ELF-1 (cell line): Measurements from ENCODE around the gene TCERG1.
A peak's percentile ranks its signal among the peaks of the same experiment; 100 is the strongest.

ENCODE experiments used
- DNase-seq: peaks from one replicate; pipeline ENCODE4 v3.0.0-alpha.2; 2016; ENCODE audit warnings: low read depth, low spot score

TCERG1 gene

DNA sequence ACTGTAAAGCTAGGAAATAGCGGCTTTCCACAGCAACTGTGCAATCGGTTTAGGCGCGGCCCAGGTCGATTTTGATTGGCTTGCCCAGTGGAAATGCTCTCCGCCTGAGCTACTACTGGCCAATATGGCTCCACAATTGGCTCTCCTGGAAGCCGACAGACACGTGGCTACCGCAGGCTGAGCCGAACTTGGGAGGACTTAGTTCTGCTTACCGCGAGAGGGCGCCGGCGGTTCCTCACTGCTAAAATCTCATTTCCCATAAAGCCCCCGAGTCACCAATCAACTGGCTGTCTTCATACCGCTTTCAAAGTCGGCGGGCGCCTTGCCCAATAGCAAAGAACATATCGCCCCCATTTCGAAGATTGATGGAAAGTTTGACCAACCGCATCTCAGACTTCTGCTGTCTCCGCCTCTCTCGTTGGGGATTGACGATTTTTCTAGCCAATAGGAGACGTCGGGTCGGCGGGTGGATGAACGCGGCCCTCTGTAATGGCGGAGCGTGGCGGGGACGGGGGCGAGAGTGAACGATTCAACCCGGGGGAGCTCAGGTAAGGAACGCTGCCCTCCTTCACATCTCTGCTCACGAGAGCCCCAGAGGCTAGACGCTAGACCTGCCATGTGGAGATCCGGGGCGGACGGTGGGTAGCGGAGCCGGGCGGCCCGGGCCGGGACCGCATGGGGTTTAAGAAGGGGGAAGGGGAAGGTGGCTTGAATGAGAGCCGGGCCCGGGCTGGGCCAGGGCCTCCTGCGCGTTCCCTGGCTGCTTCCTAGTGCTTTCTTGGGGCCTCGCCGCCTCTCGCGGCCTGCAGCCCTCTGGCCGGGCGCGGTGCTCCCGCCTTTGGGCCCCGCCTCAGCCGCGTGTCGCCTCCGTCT lies at the start of gene TCERG1:
TSS of gene TCERG1 (plus strand) at position 473 of the 873 bp plus-strand sequence. CDS start at position 490, 17 bp downstream.
- peak; percentile 100 for DNase-seq

DNA sequence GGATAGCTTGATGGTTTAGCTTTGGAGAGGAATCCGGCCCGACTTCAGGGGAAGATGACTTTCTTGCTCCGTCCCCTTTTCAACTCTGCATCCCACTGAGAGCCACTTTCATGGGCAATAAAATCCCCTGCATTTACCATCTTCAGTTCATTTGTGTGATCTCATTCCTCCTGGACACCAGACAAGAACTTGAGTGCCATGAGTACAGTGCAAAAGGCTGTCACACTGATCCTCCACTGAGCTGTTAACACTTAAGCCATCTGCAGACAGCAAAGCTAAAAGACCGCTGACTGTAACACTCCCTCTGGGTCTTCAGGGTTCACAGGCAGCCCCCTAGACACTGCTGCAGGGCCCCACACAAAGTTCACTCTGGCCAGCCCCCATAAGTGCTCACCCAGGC lies 48.3 kb upstream of the TCERG1 start:
- DNase-seq: no peak

DNA sequence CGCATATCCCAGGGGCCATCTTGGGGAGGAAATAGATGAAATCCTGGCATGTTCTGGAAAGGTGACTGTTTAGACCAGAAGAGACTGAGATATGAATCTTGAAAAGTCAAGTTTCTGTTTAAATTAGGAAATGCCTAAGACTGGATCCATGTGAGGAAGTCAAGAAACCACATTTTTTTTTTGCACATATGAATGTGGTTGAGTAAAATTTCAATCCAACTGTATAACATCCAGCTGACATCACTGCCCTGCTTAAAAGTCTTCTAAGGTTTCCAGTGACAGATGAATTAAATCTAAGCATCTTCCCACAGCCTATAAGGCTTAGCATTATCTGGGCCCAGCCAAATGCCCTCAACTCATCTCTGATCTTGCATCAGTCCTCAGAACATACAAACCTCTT lies 47.7 kb upstream of the TCERG1 start:
- DNase-seq: no peak

DNA sequence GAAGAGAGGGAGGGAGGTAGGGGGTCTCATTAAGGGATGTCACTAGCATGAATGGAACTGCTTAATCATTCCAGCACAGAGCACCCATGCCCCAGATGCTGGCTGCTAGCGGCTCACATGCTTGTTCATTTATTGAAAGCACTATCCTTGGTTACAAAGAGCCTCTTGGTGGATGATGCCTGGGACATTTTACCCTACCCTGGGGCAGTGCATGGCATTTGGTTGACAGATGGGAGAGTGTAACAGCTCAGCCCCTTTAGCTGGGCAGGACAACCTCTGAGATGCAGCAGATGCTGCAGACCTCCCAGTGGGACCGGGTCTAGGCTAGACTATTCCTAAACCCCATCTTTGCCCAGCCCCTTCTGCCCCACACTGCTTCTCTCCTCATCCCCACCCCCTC lies 46.9 kb upstream of the TCERG1 start:
- peak; percentile 14 for DNase-seq

DNA sequence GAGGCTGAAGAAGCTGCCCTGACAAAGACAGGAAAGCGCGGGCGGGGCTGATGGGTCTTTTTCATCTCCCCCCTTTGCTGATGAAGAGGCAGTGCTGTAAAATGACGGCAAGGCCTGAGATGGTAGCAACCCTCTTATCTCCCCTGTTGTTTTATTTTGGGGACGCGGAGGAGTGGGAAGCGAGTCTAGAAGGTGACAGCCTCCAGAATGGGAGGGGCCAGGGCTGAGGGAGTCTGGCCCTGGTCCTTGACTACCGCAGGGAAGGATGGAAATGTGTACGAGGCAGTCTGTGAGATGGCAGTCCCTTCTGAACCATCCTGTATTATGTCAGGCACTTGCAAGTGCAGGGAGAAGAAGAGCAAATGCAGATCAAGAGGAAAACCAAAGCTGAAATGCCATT lies 46.1 kb upstream of the TCERG1 start:
- no peak for DNase-seq

DNA sequence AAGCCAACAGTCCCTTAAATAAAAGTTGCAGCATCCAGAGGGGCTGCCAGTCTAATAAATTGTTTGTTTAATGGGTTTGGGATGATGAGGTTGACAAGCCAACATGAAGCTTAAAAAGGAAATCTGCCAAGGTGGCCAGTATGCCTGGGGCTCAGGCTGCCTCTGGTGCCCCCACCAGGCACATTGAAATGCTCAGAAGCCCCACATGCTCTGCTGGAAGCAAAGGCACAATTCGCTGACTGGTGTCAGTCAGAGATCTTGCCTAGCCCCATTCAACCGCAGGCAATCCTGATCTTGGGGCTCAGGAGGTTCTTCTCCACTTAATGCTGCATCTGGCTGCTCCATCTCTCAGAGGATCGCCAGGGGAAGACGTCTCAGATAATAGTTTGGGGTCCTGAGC lies 44.2 kb upstream of the TCERG1 start:
- no peak for DNase-seq

DNA sequence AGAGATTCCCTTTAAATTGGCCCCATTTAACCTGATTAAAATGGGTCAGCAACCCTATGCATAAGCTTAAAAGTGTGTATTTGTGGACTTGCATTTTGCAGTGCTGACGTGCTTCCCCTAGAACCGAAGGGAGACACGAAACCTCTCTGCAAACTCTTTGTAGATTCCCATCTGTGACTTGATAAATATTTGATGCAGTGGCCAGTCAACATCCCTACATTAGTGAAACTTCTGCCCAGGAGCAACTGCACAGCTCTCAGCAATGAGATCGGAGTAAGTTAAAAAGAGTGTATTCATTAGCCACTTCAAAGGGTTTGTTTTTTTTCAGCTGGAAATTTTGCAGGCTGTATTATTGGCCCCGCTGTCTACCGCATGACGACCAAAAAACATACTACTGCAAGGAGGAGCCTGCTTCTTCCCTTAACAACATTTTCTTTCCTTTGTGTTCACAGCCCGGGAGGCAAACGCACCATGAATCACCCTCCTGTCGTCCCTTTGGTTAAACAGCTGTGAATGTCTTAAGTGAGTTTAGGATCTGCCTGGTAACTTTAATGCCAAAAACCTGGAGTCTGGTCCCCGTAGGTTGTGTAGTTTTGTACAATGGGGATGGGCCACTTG lies 38.0 kb upstream of the TCERG1 start:
- peak; percentile 62 for DNase-seq

DNA sequence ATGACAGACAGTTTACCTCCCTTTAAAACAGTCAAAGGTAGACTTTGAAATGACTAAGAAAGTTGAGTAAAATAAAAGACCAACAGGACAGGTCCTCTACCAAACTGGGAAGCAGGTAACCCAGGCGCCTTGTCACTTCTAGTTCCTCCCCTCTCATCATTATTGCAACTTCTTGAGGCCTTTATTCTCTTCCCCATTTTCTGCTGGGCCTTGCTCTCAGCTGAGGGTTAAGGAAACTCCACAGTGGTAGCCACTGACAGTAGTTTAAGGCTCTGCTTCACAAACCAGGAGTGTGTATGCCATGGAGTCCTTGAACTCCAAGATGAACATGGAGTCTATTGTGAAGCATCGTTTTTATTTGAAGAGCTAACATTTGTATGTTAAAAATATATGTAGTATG lies 36.9 kb upstream of the TCERG1 start:
- no peak for DNase-seq

DNA sequence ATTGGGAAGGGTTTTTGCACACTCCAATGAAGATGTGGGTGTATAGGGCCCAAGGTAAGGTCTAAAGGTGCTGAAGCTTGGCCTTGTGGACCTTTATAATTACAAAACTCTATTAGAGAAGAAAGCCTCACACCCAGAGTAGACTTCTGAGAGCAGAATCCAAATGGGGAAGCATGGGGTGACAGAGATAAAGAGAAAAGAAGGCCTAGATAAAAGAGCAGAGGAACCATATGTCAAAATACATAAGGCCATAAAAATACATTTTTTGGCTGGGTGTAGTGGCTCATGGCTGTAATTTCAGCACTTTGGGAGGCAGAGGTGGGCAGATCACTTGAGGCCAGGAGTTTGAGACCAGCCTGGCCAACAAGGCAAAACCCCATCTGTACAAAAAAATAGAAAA lies 27.4 kb upstream of the TCERG1 start:
- DNase-seq: no peak

DNA sequence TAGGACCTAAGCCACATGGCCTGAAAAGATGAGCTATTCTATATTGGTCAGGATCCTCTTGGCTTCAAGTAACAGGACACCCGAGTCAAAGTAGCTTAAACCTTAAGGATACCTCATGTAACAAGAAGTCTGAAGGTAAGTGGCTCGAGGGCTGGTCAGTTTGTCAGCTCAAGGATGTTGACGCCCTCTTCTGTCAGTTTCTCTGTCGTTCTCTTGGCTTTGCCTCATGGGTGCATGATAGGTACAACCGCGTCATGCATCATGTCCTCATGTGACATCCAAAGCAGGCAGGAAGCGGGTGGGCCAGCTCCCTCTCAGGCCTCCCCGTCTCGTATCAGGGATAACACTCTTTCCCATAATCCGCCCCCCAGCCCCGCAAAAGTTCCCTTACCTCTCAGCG lies 22.1 kb upstream of the TCERG1 start:
- DNase-seq: peak; percentile 45

DNA sequence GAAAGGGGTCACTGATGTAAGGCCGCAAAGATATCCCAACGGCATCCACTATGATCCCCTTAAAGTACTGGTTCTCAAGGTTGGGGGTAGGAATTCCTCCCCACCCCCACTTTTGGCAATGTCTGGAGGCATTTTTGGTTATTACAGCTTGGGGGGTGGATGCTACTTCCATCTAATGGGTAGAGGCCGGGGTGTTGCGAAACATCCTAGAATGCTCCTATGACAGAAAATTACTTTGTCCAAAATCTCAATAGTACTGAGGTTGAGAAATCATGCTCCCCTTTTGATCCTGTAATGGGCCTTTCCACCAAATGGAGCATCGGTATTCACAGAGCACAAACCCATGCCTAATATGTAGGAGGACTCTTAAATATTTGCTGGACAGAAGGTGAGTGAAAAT lies 20.8 kb upstream of the TCERG1 start:
- no peak for DNase-seq

DNA sequence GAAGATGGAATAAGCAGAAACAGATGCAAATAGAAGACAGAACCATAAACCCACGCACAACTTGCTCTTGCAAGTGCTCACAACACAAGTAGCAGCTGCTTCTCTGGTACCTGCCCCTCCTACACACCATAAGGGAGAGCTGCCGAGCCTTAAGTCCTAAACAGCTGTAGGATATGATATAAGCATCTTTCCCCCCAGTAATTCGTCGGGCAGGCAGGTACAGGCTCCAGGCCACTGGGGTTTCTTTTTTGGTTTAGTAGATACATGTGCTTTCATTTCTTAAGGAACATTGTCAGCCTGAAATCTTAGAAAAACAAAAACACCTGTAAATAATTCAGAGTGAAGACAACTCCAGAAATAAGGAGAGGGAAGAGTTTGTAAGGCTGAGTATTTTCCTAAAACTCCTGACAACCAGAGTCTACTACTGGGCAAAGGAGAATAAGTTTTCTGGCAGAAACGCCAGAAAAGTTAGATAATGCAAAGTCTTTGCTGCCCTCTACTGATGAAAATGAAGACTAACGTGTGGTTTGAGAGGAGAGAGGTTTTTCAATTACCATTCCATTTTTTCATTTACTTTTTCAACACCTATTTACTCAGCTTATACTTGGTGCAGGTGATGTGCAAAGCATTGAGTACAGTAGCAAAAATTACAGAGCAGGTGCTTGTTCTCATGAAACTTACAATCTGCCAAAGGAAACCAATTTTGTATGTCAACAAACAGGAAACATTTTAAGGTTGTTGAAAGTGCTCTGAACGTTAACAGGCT lies 20.1 kb upstream of the TCERG1 start:
- DNase-seq: no peak

DNA sequence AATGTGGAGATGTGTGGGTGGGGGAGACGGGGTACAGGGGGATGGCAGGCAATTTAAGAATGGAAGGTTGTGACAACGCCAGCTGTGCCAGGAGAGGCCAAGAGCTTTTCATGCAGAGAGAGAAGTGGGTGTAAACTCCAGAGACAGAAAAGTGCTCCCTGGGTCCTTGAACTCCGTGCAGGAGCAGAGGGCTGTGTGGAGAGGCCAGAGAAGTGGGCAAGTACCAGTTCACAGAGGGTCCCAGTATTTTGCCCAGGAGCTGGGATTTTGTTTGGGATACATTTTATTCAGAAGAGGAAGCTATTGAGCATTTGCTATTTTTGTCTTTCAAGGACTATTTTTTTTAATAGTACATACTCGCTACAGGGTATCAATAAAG lies 19.5 kb upstream of the TCERG1 start:
- no peak for DNase-seq

DNA sequence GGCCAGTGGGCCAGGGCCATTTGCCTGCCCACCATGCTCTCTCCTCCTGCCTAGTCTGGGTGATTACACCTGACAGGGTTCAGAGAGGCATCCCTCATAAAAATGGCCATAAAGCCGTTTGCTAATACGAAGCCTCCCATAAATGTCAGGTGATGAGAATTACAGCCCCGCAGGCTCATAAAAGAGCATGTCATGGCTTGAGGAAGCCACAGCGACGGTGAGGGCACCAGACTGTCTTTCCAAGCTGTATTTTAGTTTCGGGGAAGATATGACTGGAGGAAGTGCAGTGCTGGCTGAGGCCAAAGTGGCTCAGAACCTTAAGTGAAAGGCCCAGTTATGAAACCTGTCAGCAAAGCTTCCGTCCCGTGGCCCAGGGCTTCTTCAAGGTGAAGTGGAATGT lies 18.5 kb upstream of the TCERG1 start:
- DNase-seq: no peak

DNA sequence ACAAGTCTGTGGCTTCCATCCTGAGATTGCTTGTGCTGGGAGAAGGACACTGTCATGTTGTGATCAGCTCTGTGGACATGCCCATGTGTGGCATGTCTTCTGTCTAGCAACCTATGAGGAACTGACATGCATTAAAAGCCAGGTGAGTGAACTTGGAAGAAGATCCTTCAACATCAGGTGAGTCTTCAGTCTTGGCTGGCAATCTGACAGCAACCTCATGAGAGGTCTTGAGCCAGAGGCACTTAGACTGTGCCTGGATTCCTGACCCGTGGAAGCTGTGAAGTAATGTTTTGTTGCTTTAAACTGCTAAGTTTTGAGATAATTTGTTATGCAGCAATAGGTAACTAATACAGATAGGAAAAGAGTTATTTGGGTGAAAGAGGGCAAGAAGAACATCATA lies 6.8 kb upstream of the TCERG1 start:
- no peak for DNase-seq

DNA sequence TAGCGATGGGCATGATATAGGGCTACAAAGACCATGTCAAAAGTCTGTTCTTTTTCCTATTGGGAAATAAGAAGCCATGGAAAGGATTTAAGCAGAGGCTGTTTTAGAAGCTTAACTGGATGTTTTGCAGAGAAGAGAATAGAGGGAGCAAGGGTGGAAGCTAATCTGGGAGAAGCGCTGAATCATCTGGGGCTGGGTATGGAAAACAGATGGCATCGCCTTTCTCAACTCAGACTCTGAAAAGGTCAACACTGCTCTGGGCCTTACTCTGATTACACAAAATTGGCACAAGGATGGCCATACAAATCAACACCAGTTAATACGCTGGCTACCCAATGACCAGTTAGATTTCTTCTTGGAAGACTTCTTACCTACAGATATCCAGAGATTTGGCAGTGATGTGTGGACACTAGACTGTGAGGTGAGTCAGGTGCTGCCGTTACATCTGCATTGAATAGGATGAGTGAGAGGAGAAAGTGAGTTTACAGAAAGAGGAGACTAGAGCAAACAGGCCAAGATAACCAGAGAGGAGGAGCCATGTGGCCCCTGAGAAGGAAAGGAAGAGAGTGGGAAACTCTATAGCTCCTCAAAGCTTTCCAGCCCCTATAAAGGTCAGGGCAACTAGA lies 6.2 kb upstream of the TCERG1 start:
- DNase-seq: no peak

DNA sequence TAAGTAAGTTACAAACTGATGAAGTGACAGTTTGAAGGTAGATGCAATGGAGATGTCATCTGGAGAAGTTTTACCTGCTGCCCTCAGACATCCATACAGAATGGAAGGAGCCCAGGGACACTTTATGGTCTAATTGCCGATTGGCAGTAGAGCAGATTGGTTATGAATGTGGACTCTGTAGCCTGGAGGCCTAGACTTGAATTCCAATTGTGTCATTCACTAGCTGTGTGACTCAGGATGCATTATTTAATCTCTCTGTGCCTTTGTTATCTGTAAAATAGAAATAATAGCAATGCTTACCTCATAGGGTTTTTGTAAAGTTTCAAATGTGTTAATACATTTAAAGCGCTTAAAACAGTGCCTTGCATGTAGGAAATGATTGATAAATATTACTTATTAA lies 5.2 kb upstream of the TCERG1 start:
- no peak for DNase-seq

DNA sequence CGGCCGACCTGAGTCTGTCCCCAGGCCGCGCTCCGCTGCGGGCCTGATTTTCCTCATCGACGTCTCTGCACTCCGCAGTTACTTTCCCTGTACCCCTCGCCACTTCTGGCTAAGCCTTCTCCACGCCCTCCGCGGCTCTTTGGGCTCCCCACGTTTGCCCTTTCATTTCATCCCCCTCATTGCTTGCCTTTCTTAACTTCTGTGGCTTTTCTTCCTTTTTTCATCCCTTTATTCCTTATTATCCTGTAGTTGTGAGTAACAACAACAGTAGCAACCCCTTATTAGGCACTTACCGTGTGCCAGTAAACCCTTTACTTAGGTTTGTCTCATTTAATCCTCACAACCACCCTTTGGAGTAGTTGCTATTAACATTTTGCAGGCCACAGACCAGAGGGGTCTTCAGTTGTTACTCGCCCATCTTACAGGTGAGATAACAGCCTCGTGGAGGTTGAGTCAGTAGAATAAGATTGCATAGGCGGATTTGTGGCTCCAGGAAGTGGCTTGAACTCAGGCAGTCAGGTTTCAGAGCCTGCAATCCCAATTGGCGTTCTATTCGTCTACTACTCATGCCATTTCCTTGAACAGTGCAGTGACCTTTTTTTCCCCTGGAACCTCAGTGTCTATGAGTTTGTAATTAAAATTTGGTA lies 724 bp downstream of the TCERG1 start:
- DNase-seq: peak; percentile 33

DNA sequence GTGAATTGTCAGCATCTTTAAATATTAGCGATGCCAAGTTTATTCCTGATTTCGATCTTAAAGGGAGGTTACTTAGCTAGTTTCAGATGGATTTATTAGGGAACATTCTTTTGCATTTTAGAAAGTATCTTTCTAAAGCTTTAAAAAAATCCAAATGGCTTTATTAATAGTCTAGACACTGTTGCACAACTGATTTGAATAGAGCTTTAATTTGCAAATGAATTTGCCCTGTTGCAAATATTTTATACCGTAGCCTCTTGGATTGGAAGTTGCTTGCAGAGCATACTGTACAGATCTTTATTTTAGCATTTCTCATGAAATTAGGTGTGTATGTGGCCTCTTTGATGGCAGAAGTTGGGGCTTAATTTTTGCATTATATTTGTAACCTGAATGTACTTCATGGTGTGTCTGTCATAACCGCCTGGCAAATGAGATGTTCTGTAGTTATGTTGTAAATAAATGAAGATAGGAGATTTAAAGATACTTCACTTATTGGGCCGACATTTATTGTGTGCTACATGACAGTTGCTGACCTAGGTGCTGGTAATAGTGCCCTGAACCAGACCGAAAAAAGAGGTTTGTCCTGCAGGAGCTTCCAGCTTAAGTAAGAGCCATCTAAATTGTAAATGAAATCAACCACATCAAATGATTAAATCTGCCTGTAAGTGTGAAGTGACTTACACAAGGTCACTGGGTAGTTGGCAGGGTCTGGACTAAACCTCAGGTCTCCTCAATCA lies 1.8 kb downstream of the TCERG1 start:
- DNase-seq: no peak

DNA sequence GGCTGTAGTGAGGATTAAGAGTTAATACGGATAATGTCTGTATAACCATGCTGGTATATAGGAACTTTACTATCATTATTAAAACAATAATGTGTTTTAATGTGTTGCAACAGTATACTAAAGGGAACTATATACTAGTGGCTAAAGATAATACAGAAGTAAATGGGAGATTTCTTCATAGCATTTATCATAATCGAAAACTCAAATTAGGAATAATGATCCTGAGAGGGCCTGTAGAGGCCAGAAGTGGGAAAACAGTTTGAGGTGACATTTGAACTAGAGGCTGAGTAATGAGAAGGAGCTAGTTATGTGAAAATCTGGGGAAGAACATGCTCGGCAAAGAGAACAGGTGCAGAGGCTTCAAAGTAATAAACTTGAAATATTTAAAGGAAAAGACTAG lies 2.9 kb downstream of the TCERG1 start:
- no peak for DNase-seq

DNA sequence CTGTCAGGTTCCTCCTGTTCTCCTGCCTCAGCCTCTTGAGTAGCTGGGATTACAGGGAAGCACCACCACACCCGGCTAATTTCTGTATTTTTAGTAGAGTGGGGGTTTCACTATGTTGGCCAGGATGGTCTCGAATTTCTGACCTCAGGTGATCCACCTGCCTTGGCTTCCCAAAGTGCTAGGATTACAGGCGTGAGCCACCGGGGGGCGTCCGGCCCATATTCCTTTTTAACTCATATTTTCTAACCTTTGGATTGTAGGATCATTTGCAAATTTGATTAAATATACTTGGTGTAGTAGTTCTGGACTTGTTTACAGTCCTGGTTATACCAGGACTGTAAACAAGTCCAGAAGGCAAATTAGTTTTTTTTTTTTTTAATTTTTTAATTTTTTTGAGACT lies 4.3 kb downstream of the TCERG1 start:
- DNase-seq: peak; percentile 18
